ENCODE measurements around the gene NATD1.

DNA sequence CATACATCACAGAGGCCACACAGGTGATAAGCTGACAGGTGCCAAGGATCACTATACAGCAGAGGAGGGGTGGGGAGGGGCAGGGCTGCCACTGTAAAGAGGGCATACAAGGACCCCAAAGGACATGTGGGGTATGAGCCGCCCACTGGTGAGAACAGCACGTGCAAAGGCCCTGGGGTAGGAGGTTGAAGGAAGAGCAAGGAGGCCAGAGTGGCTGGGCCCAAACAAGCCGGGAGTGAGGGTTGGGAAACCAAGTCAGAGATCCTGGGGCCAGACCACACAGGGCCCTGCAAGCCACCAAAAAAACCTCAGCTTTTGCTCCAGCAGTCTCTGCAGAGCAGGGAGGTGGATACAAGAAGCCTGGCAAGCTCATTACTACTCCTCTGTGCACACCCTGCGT lies 6.5 kb downstream of the NATD1 start:
- no peak for TF ChIP-seq POLR2A (IDR thresholded peaks at IDR 0.05)
- TF ChIP-seq, protein P1, sequence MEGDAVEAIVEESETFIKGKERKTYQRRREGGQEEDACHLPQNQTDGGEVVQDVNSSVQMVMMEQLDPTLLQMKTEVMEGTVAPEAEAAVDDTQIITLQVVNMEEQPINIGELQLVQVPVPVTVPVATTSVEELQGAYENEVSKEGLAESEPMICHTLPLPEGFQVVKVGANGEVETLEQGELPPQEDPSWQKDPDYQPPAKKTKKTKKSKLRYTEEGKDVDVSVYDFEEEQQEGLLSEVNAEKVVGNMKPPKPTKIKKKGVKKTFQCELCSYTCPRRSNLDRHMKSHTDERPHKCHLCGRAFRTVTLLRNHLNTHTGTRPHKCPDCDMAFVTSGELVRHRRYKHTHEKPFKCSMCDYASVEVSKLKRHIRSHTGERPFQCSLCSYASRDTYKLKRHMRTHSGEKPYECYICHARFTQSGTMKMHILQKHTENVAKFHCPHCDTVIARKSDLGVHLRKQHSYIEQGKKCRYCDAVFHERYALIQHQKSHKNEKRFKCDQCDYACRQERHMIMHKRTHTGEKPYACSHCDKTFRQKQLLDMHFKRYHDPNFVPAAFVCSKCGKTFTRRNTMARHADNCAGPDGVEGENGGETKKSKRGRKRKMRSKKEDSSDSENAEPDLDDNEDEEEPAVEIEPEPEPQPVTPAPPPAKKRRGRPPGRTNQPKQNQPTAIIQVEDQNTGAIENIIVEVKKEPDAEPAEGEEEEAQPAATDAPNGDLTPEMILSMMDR (IDR thresholded peaks at IDR 0.05) = no peak
